CD14-positive monocyte (primary cell): Measurements from ENCODE around the gene SNX8. TPM values are rescaled to one million over a fixed set of nuclear protein-coding genes. Genes with fewer than 3 reads are reported as not detected.

ENCODE experiments used
- DNase-seq, 3 donors: peaks; one replicate each; pipeline ENCODE4 v3.0.0-alpha.2; 2011 to 2022
- H2AFZ ChIP-seq: 2 replicates; pipeline ENCODE4 v1.6.0; 2012; ENCODE audit warnings: mild to moderate bottlenecking, low read depth, low read length, inconsistent platforms; ENCODE audit not compliant: insufficient read depth, poor library complexity, severe bottlenecking
- H3K27ac ChIP-seq, 2 donors: 1 replicate in 1 of 2; 2 replicates in 1 of 2; pipeline ENCODE4 v1.5.1; 2012 to 2013; ENCODE audit warnings: low read length in 2 of 2, control low read depth in 1 of 2, inconsistent platforms in 1 of 2, low read depth in 1 of 2, mild to moderate bottlenecking in 1 of 2
- H3K27me3 ChIP-seq, 2 donors: one replicate each; pipeline versions ENCODE4 v1.6.0 to v1.6.1; 2011 to 2013; ENCODE audit warnings: low read length in 2 of 2; ENCODE audit not compliant: control insufficient read depth in 2 of 2, insufficient read depth in 2 of 2
- H3K36me3 ChIP-seq, 2 donors: replicated peaks in 1 of 2; 1 replicate in 1 of 2; 2 replicates in 1 of 2; pipeline versions ENCODE4 v1.5.1 to v1.6.1; 2012 to 2013; ENCODE audit warnings: low read length in 2 of 2, control low read depth in 1 of 2, inconsistent platforms in 1 of 2, mild to moderate bottlenecking in 1 of 2; ENCODE audit not compliant: insufficient read depth in 2 of 2, control insufficient read depth in 1 of 2
- H3K4me1 ChIP-seq, 2 donors: 1 replicate in 1 of 2; 2 replicates in 1 of 2; pipeline versions ENCODE4 v1.5.1 to v1.6.1; 2012 to 2013; ENCODE audit warnings: low read length in 2 of 2, control low read depth in 1 of 2, inconsistent platforms in 1 of 2, mild to moderate bottlenecking in 1 of 2, moderate library complexity in 1 of 2; ENCODE audit not compliant: insufficient read depth in 2 of 2, control insufficient read depth in 1 of 2
- H3K4me2 ChIP-seq: replicated peaks from 2 replicates; pipeline ENCODE3; 2012; ENCODE audit warnings: low read length, moderate library complexity, mild to moderate bottlenecking; ENCODE audit not compliant: poor library complexity, severe bottlenecking; ENCODE audit errors: extremely low read depth
- H3K4me3 ChIP-seq, 3 experiments: fragments of 200-600 bp in 1 of 3; sonication (generic) in 1 of 3; replicated peaks in 1 of 3; 1 replicate in 2 of 3; 2 replicates in 1 of 3; pipeline ENCODE4 v1.5.1; 2011 to 2013; ENCODE audit warnings: low read length in 3 of 3, mild to moderate bottlenecking in 3 of 3, control low read depth in 2 of 3, low read depth in 2 of 3, inconsistent platforms in 1 of 3, moderate library complexity in 1 of 3
- H3K79me2 ChIP-seq: 2 replicates; pipeline ENCODE4 v1.6.0; 2012; ENCODE audit warnings: mild to moderate bottlenecking, control low read depth, inconsistent platforms, low read length, moderate library complexity; ENCODE audit not compliant: insufficient read depth
- H3K9ac ChIP-seq: 2 replicates; pipeline ENCODE4 v1.6.0; 2017; ENCODE audit warnings: low read length, mild to moderate bottlenecking; ENCODE audit not compliant: insufficient read depth, poor library complexity, severe bottlenecking
- H3K9me3 ChIP-seq, 2 donors: replicated peaks in 1 of 2; 1 replicate in 1 of 2; 2 replicates in 1 of 2; pipeline versions ENCODE4 v1.5.1 to v1.6.1; 2012 to 2013; ENCODE audit warnings: low read length in 2 of 2, control low read depth in 1 of 2; ENCODE audit not compliant: control insufficient read depth in 1 of 2, insufficient read depth in 1 of 2
- H4K20me1 ChIP-seq: 2 replicates; pipeline ENCODE4 v1.6.0; 2012; ENCODE audit warnings: mild to moderate bottlenecking, low read length, control low read depth, moderate library complexity; ENCODE audit not compliant: insufficient read depth
- H3K27ac Mint-ChIP-seq, 7 donors: one replicate each; pipeline ENCODE4 v1.8.0; 2020; ENCODE audit warnings: mild to moderate bottlenecking in 7 of 7, mixed read lengths in 7 of 7, moderate library complexity in 6 of 7, inconsistent platforms in 2 of 7
- H3K27me3 Mint-ChIP-seq, 3 donors: one replicate each; pipeline ENCODE4 v1.8.0; 2021 to 2022; ENCODE audit warnings: low read depth in 3 of 3, mild to moderate bottlenecking in 3 of 3, mixed read lengths in 3 of 3, moderate library complexity in 3 of 3, inconsistent platforms in 1 of 3
- H3K36me3 Mint-ChIP-seq, 2 donors: one replicate each; pipeline ENCODE4 v1.8.0; 2020; ENCODE audit warnings: mixed read lengths in 2 of 2, inconsistent platforms in 1 of 2, mild to moderate bottlenecking in 1 of 2
- H3K4me1 Mint-ChIP-seq: one replicate; pipeline ENCODE4 v1.8.0; 2020; ENCODE audit warnings: mild to moderate bottlenecking, mixed read lengths
- H3K4me3 Mint-ChIP-seq, 2 donors: one replicate each; pipeline ENCODE4 v1.8.0; 2020; ENCODE audit warnings: mild to moderate bottlenecking in 2 of 2, mixed read lengths in 2 of 2, moderate library complexity in 1 of 2
- H3K9me3 Mint-ChIP-seq, 7 donors: one replicate each; pipeline ENCODE4 v1.8.0; 2020 to 2022; ENCODE audit warnings: mixed read lengths in 7 of 7, mild to moderate bottlenecking in 6 of 7, moderate library complexity in 6 of 7, inconsistent platforms in 2 of 7
- CTCF ChIP-seq: fragments of 200-600 bp; IDR thresholded peaks from one replicate; pipeline ENCODE4 v1.8.0; 2022; ENCODE audit warnings: antibody characterized with exemption, mild to moderate bottlenecking
- WGBS: methylation state at CpG from one replicate; pipeline ENCODE4 v1.1.5; 2013; ENCODE audit warnings: missing lambda C conversion rate; ENCODE audit not compliant: insufficient coverage; 5-methylcytosine and 5-hydroxymethylcytosine counted together
- intact Hi-C, 2 donors: fragments of 100-400 bp; cut with micrococcal nuclease; formaldehyde crosslinking; loops; one replicate each; pipeline versions ENCODE4 v1.15.0 to v1.15.1; 2023
- polyA plus RNA-seq, 3 donors: library from polyadenylated mRNA; depleted of rRNA in 1 of 3; unstranded in 2 of 3; stranded (reverse) in 1 of 3; fragments of 300-500 nt in 2 of 3; fragments of >200 nt in 1 of 3; fragmentation: Illumina TruSeq in 2 of 3; gene quantifications; 1 replicate in 2 of 3; 2 replicates in 1 of 3; pipeline ENCODE4 v1.2.3, GENCODE V29; 2012 to 2021

SNX8 gene
- polyA plus RNA-seq, 3 donors: 15.4 to 43.7 (median 41.9) TPM

GRCh38 chr7:2224491-2224928 lies 89.7 kb downstream of the SNX8 start:
- peaks cover 0 to 2% (median 0%) of the 10 kb centered on the region in 7 donors for H3K9me3 Mint-ChIP-seq
- Histone ChIP-seq H3K4me1 (no peaks in the 10 kb centered on the region), H3K79me2 (peaks cover 18% of the 10 kb centered on the region), H4K20me1 (peaks cover 15% of the 10 kb centered on the region), H3K36me3 (peaks cover 84 to 95% of the 10 kb centered on the region in 2 donors), H3K27me3 (no peaks in the 10 kb centered on the region), H2AFZ (no peak overlapping the region), H3K4me2 (no peak overlapping the region), H3K9ac (no peak overlapping the region), H3K27ac (no peak overlapping the region), H3K4me3 (no peak overlapping the region), H3K9me3 (no peaks in the 10 kb centered on the region)
- H3K4me3 Mint-ChIP-seq: no peak overlapping the region
- intact Hi-C loops: no loop called here
- TF ChIP-seq CTCF: no peak
- peaks cover 0 to 2% (median 0%) of the 10 kb centered on the region in 3 donors for H3K27me3 Mint-ChIP-seq
- H3K4me1 Mint-ChIP-seq: peaks cover 2% of the 10 kb centered on the region
- WGBS: 97% methylated on average over 13 of the region's 13 CpGs
- no peak for DNase-seq
- no peak overlapping the region for H3K27ac Mint-ChIP-seq
- peaks cover 81 to 96% of the 10 kb centered on the region in 2 donors for H3K36me3 Mint-ChIP-seq

DNA sequence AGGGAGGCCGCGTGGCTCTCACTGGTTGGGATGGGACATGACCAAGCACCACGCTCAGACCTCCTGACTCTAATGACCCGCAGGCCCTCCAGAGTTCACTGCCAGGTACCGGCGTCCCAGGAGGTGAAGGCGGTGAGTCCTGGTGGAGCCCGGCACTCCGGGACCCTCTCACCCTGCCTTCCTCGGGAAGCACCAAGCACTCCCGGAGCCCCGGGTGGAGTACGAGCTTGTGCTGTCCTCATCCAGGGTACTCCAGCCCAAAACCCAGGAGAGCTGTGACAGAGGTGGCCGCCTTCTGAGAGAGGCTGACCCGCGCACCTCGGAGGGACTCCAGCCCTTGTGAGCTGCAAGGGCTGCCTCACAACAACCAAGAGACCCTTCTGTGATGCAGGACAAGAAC lies 90.9 kb downstream of the SNX8 start:
- Mint-ChIP-seq H3K9me3 (peaks cover 0 to 2% (median 0%) of the 10 kb centered on the region in 7 donors), H3K4me1 (no peaks in the 10 kb centered on the region), H3K27me3 (peaks cover 0 to 2% (median 0%) of the 10 kb centered on the region in 3 donors), H3K27ac (no peak overlapping the region), H3K36me3 (peaks cover 84 to 98% of the 10 kb centered on the region in 2 donors), H3K4me3 (no peak overlapping the region)
- no peaks in the 10 kb centered on the region for H3K4me1 ChIP-seq
- H3K9ac ChIP-seq: no peak overlapping the region
- H3K9me3 ChIP-seq: no peaks in the 10 kb centered on the region
- no peaks in the 10 kb centered on the region for H3K27me3 ChIP-seq
- H3K36me3 ChIP-seq: peaks cover 80 to 100% of the 10 kb centered on the region in 2 donors
- no peak for DNase-seq
- no peak overlapping the region for H2AFZ ChIP-seq
- peaks cover 13% of the 10 kb centered on the region for H4K20me1 ChIP-seq
- no peak overlapping the region for H3K4me3 ChIP-seq
- H3K79me2 ChIP-seq: peaks cover 14% of the 10 kb centered on the region
- intact Hi-C loops: no loop called here
- WGBS: 96% methylated on average over 17 of the region's 17 CpGs
- no peak for TF ChIP-seq CTCF
- no peak overlapping the region for H3K27ac ChIP-seq
- no peak overlapping the region for H3K4me2 ChIP-seq
